Naive thymus-derived CD8-positive, alpha-beta T cell (primary cell): ENCODE data around the gene PDE9A. TPM values are rescaled to one million over a fixed set of nuclear protein-coding genes. Genes with fewer than 3 reads are reported as not detected.

ENCODE experiments used
- ATAC-seq, 2 donors: fragments of 150-1000 bp; cut with Tn5 transposase in 1 of 2; sonication (Bioruptor Pico), chemical (Tn5 transposase) in 1 of 2; 1 replicate in 1 of 2; 2 replicates in 1 of 2; pipeline ENCODE4 v1.10.0; 2021; ENCODE audit warnings: mild to moderate bottlenecking in 2 of 2, moderate library complexity in 2 of 2
- POLR2A ChIA-PET: fragments of 350-600 bp; sonication (Branson Sonifier 250); formaldehyde crosslinking; loops from one replicate; lab custom pipeline; 2021; ENCODE audit warnings: antibody characterized with exemption; lab: Charles Lee
- DNase-seq, 10 donors: peaks; one replicate each; pipeline versions ENCODE4 v3.0.0 to v3.0.0-alpha.2; 2020 to 2022
- H3K27ac Mint-ChIP-seq, 10 donors: one replicate each; pipeline ENCODE4 v1.8.0; 2020 to 2022; ENCODE audit warnings: mild to moderate bottlenecking in 10 of 10, mixed read lengths in 10 of 10, moderate library complexity in 4 of 10, inconsistent platforms in 1 of 10
- H3K27me3 Mint-ChIP-seq, 5 donors: one replicate each; pipeline ENCODE4 v1.8.0; 2021 to 2022; ENCODE audit warnings: mixed read lengths in 5 of 5
- H3K36me3 Mint-ChIP-seq, 3 donors: one replicate each; pipeline ENCODE4 v1.8.0; 2020 to 2022; ENCODE audit warnings: mixed read lengths in 3 of 3, mild to moderate bottlenecking in 2 of 3, inconsistent platforms in 1 of 3
- H3K4me1 Mint-ChIP-seq, 4 donors: one replicate each; pipeline ENCODE4 v1.8.0; 2021 to 2022; ENCODE audit warnings: mixed read lengths in 4 of 4
- H3K4me3 Mint-ChIP-seq, 10 donors: one replicate each; pipeline ENCODE4 v1.8.0; 2020 to 2022; ENCODE audit warnings: mild to moderate bottlenecking in 10 of 10, mixed read lengths in 10 of 10, moderate library complexity in 6 of 10, inconsistent platforms in 1 of 10
- H3K9me3 Mint-ChIP-seq, 9 donors: one replicate each; pipeline ENCODE4 v1.8.0; 2020 to 2022; ENCODE audit warnings: mixed read lengths in 9 of 9, mild to moderate bottlenecking in 3 of 9, inconsistent platforms in 1 of 9, moderate library complexity in 1 of 9
- polyA plus RNA-seq, 3 donors: library from polyadenylated mRNA; unstranded; fragments of 300-500 nt; fragmentation: Illumina TruSeq; gene quantifications; one replicate each; pipeline ENCODE4 v1.2.3, GENCODE V29; 2021
- total RNA-seq, 8 experiments: library from RNA in 2 of 8; stranded (reverse) in 2 of 8; gene quantifications; one replicate each; pipeline ENCODE4 v1.2.3 and lab custom pipeline; 2021 to 2026

PDE9A gene
- total and polyA plus RNA-seq, 5 experiments from 2014 or later, result 3.6 to 17.1 (median 5.1) TPM

- Mint-ChIP-seq H3K9me3 (no peaks in the 10 kb centered on the region), H3K27me3 (no peaks in the 10 kb centered on the region), H3K4me3 (peak overlapping the region; percentile 19 to 82 (median 36)), H3K36me3 (no peaks in the 10 kb centered on the region), H3K27ac (peak overlapping the region; percentile 41 to 98 (median 67)), H3K4me1 (peaks cover 29 to 71% (median 62%) of the 10 kb centered on the region in 4 donors)
- DNase-seq (no peak), ATAC-seq (no peak)
- POLR2A ChIA-PET, result interaction anchor here (2.5 kb wide), 1 partner anchor 65 kb away, joined by 10 read pairs; no protein-coding TSS in a partner anchor
These were observed 29.3 kb downstream of the PDE9A start for GRCh38 chr21:42682661-42683210.

GRCh38 chr21:42683371-42684108 is 30.1 kb downstream of the PDE9A start:
- peaks cover 24 to 66% (median 54%) of the 10 kb centered on the region in 4 donors for H3K4me1 Mint-ChIP-seq
- DNase-seq (peak in 5 of 10 donors; percentile 14 to 71 (median 45)), ATAC-seq (peak in 1 of 2 donors; percentile 51)
- H3K27me3 Mint-ChIP-seq, result no peaks in the 10 kb centered on the region
- no peaks in the 10 kb centered on the region for H3K9me3 Mint-ChIP-seq
- no peaks in the 10 kb centered on the region for H3K36me3 Mint-ChIP-seq
- peak overlapping the region; percentile 87 to 98 (median 91) for H3K27ac Mint-ChIP-seq
- peak overlapping the region; percentile 69 to 92 (median 84) for H3K4me3 Mint-ChIP-seq
- POLR2A ChIA-PET, result interaction anchor here (1.7 to 2.5 kb wide), 4 partner anchors 29 to 100 kb away, joined by 8 to 10 read pairs (median 10); no protein-coding TSS in a partner anchor

GRCh38 chr21:42684109-42684916 is 30.9 kb downstream of the PDE9A start:
- peak; percentile 26 to 70 (median 52) for DNase-seq
- H3K4me3 Mint-ChIP-seq, result peak overlapping the region; percentile 69 to 92 (median 84)
- H3K4me1 Mint-ChIP-seq, result peaks cover 24 to 62% (median 52%) of the 10 kb centered on the region in 4 donors
- ATAC-seq, result peak; percentile 66 to 76
- no peaks in the 10 kb centered on the region for H3K27me3 Mint-ChIP-seq
- H3K36me3 Mint-ChIP-seq, result no peaks in the 10 kb centered on the region
- H3K27ac Mint-ChIP-seq, result peak overlapping the region; percentile 87 to 98 (median 91)
- POLR2A ChIA-PET, result interaction anchor here (0.9 to 2.5 kb wide), 8 partner anchors 16 to 149 kb away, joined by 3 to 10 read pairs (median 6); no protein-coding TSS in a partner anchor
- H3K9me3 Mint-ChIP-seq, result no peaks in the 10 kb centered on the region

- Mint-ChIP-seq H3K27ac (peak overlapping the region; percentile 40 to 98 (median 90)), H3K4me1 (peaks cover 21 to 57% (median 48%) of the 10 kb centered on the region in 4 donors), H3K36me3 (no peaks in the 10 kb centered on the region), H3K27me3 (no peaks in the 10 kb centered on the region), H3K4me3 (peak overlapping the region; percentile 63 to 90 (median 82)), H3K9me3 (no peaks in the 10 kb centered on the region)
- ATAC-seq (no peak), DNase-seq (peak in 1 of 10 donors; percentile 21)
- POLR2A ChIA-PET, result interaction anchor here (0.9 to 2.5 kb wide), 8 partner anchors 17 to 148 kb away, joined by 3 to 10 read pairs (median 6); no protein-coding TSS in a partner anchor
These were observed 31.6 kb downstream of the PDE9A start for GRCh38 chr21:42685036-42685435.

- POLR2A ChIA-PET, result interaction anchor here (2.4 kb wide), 1 partner anchor 31 kb away, joined by 10 read pairs; no protein-coding TSS in a partner anchor
- H3K4me3 Mint-ChIP-seq, result peak overlapping the region in 3 of 10 donors; percentile 10 to 57 (median 30)
These were observed 32.6 kb downstream of the PDE9A start for GRCh38 chr21:42685954-42686500.

GRCh38 chr21:42687796-42688195 is 34.4 kb downstream of the PDE9A start:
- DNase-seq, result peak in 1 of 10 donors; percentile 35
- no peaks in the 10 kb centered on the region for H3K9me3 Mint-ChIP-seq
- POLR2A ChIA-PET, result no interaction called here
- H3K36me3 Mint-ChIP-seq, result peaks cover 0 to 3% (median 0%) of the 10 kb centered on the region in 3 donors
- peaks cover 8 to 34% (median 26%) of the 10 kb centered on the region in 4 donors for H3K4me1 Mint-ChIP-seq
- peak overlapping the region in 4 of 10 donors; percentile 47 to 87 (median 60) for H3K27ac Mint-ChIP-seq
- ATAC-seq, result no peak
- no peak overlapping the region for H3K4me3 Mint-ChIP-seq
- no peaks in the 10 kb centered on the region for H3K27me3 Mint-ChIP-seq

More at GRCh38 chr21:42685954-42686500, 32.6 kb downstream of the PDE9A start:
- no peak for ATAC-seq
- Mint-ChIP-seq H3K27me3 (no peaks in the 10 kb centered on the region), H3K27ac (peak overlapping the region in 3 of 10 donors; percentile 33 to 84 (median 37)), H3K4me1 (peaks cover 21 to 51% (median 44%) of the 10 kb centered on the region in 4 donors), H3K9me3 (no peaks in the 10 kb centered on the region), H3K36me3 (no peaks in the 10 kb centered on the region)
- no peak for DNase-seq

- Mint-ChIP-seq H3K4me3 (no peak overlapping the region), H3K27ac (peak overlapping the region in 5 of 10 donors; percentile 47 to 82 (median 48)), H3K9me3 (no peaks in the 10 kb centered on the region), H3K27me3 (no peaks in the 10 kb centered on the region), H3K36me3 (peaks cover 0 to 3% (median 0%) of the 10 kb centered on the region in 3 donors), H3K4me1 (peaks cover 8 to 28% (median 21%) of the 10 kb centered on the region in 4 donors)
- POLR2A ChIA-PET, result no interaction called here
- DNase-seq (no peak), ATAC-seq (no peak)
These were observed 34.9 kb downstream of the PDE9A start for GRCh38 chr21:42688226-42688840.

- Mint-ChIP-seq H3K4me3 (no peak overlapping the region), H3K27me3 (no peaks in the 10 kb centered on the region), H3K9me3 (no peaks in the 10 kb centered on the region), H3K4me1 (peaks cover 4 to 22% (median 15%) of the 10 kb centered on the region in 4 donors), H3K36me3 (peaks cover 0 to 3% (median 0%) of the 10 kb centered on the region in 3 donors), H3K27ac (peak overlapping the region in 1 of 10 donors; percentile 62)
- DNase-seq (peak in 1 of 10 donors; percentile 59), ATAC-seq (no peak)
- POLR2A ChIA-PET, result no interaction called here
These were observed 35.5 kb downstream of the PDE9A start for GRCh38 chr21:42688841-42689371.

GRCh38 chr21:42690586-42690985 is 37.2 kb downstream of the PDE9A start:
- Mint-ChIP-seq H3K4me3 (no peak overlapping the region), H3K27ac (no peak overlapping the region), H3K36me3 (peaks cover 0 to 3% (median 2%) of the 10 kb centered on the region in 3 donors), H3K9me3 (no peaks in the 10 kb centered on the region), H3K4me1 (peaks cover 0 to 7% (median 4%) of the 10 kb centered on the region in 4 donors), H3K27me3 (no peaks in the 10 kb centered on the region)
- no peak for ATAC-seq
- DNase-seq, result no peak
- POLR2A ChIA-PET, result no interaction called here

GRCh38 chr21:42691901-42692559 is 38.6 kb downstream of the PDE9A start:
- Mint-ChIP-seq H3K4me1 (peaks cover 0 to 5% (median 2%) of the 10 kb centered on the region in 4 donors), H3K4me3 (no peak overlapping the region), H3K27ac (no peak overlapping the region), H3K27me3 (no peaks in the 10 kb centered on the region), H3K36me3 (peaks cover 0 to 3% (median 2%) of the 10 kb centered on the region in 3 donors), H3K9me3 (no peaks in the 10 kb centered on the region)
- DNase-seq (no peak), ATAC-seq (no peak)
- POLR2A ChIA-PET, result no interaction called here

- POLR2A ChIA-PET, result interaction anchor here (0.7 kb wide), 1 partner anchor 73 kb away, joined by 4 read pairs; no protein-coding TSS in a partner anchor
- H3K27me3 Mint-ChIP-seq, result no peaks in the 10 kb centered on the region
- H3K9me3 Mint-ChIP-seq, result no peaks in the 10 kb centered on the region
- ATAC-seq (no peak), DNase-seq (no peak)
- H3K36me3 Mint-ChIP-seq, result peaks cover 0 to 3% (median 2%) of the 10 kb centered on the region in 3 donors
- H3K4me1 Mint-ChIP-seq, result peaks cover 0 to 6% (median 3%) of the 10 kb centered on the region in 4 donors
- no peak overlapping the region for H3K27ac Mint-ChIP-seq
- no peak overlapping the region for H3K4me3 Mint-ChIP-seq
These were observed 39.3 kb downstream of the PDE9A start for GRCh38 chr21:42692688-42693087.
